ENCODE results near the gene GAS7.

GRCh38 chr17:10183931-10184930 lies 14.2 kb downstream of the GAS7 start:
- TF ChIP-seq CTCF (IDR thresholded peaks at IDR 0.05) = no peak
- no peak for TF ChIP-seq POLR2AphosphoS5 (IDR thresholded peaks at IDR 0.05)
- TF ChIP-seq POLR2A (IDR thresholded peaks at IDR 0.05) = no peak
- no peak for TF ChIP-seq EP300 (IDR thresholded peaks at IDR 0.05)

Measured in stomach (tissue), 4 donors.